GM13976 (cell line): ENCODE measurements around the gene COA1.

Experiments
- DNase-seq: peaks from one replicate; pipeline ENCODE4 v3.0.0; 2012; ENCODE audit warnings: low spot score
- in situ Hi-C: fragments of 300-500 bp; cut with MboI; formaldehyde crosslinking; loops from one replicate; pipeline ENCODE4 v1.12.0; 2022; ENCODE audit warnings: low sequenced_read_pairs, mixed read lengths, inconsistent platforms; ENCODE audit not compliant: unreplicated experiment
- TF ChIP-seq, protein P1 (sequence below): IDR thresholded peaks from 2 replicates; pipeline ENCODE4 v1.5.1; 2012; ENCODE audit warnings: borderline replicate concordance, mild to moderate bottlenecking; ENCODE audit not compliant: insufficient read depth; ENCODE audit errors: extremely low read depth, missing control alignments, control extremely low read depth

The COA1 gene

DNA sequence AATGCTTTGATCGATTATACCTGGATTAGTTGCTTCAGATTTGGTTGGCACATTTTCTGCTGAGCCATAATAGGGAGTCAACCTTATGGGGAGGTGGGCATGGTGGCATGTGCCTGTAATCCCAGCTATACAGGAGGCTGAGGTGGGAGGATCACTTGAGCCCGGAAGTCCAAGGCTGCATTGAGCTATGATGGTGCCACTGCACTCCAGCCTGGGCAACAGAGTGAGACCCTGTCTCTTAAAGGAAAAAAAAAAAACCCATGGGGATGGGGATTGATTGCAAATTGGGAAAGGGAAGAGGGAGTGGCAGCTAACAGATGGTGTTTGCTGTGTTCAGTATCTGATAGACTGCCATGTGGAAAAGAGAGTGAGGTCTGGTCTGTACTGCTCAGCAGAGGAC lies 135.3 kb downstream of the COA1 start:
- TF ChIP-seq, protein P1, sequence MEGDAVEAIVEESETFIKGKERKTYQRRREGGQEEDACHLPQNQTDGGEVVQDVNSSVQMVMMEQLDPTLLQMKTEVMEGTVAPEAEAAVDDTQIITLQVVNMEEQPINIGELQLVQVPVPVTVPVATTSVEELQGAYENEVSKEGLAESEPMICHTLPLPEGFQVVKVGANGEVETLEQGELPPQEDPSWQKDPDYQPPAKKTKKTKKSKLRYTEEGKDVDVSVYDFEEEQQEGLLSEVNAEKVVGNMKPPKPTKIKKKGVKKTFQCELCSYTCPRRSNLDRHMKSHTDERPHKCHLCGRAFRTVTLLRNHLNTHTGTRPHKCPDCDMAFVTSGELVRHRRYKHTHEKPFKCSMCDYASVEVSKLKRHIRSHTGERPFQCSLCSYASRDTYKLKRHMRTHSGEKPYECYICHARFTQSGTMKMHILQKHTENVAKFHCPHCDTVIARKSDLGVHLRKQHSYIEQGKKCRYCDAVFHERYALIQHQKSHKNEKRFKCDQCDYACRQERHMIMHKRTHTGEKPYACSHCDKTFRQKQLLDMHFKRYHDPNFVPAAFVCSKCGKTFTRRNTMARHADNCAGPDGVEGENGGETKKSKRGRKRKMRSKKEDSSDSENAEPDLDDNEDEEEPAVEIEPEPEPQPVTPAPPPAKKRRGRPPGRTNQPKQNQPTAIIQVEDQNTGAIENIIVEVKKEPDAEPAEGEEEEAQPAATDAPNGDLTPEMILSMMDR, result no peak
- in situ Hi-C loops, result no loop called here
- DNase-seq, result no peak

DNA sequence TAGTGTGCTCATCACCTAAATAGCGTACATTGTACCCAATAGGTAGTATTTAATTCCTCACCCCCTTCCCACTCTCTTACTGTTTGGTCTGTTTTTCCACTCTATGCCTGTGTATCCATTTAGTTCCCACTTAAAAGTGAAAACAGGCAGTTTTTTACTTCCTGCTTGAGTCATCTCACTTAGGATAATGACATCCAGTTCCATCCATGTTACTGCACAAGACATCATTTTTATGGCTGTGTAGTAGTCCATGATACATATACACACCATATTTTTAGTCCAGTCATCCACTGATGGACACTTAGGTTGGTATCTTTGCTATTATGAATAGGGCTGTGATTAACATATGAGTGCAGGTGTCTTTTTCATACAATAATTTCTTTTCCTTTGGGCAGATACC lies 136.3 kb downstream of the COA1 start:
- TF ChIP-seq, protein P1, result no peak
- DNase-seq, result no peak
- in situ Hi-C loops, result no loop called here

DNA sequence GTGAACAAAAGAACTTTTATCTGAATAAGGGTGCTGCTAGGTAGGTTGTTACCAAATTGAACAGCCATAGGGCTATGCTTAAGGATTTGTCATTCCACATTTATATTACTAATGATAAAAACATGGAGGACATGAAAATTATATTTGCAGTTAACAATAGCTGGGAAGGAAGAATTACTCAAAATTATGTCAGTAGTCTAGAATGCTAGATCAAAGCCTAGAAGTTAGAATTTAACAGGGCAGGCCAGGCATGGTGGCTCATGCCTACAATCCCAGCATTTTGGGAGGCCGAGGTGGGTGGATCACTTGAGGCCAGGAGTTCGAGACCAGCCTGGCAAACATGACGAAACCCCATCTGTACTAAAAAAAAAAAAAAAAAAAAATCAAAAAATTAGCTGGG lies 137.0 kb downstream of the COA1 start:
- DNase-seq, result no peak
- in situ Hi-C loops, result no loop called here
- TF ChIP-seq, protein P1, result no peak

DNA sequence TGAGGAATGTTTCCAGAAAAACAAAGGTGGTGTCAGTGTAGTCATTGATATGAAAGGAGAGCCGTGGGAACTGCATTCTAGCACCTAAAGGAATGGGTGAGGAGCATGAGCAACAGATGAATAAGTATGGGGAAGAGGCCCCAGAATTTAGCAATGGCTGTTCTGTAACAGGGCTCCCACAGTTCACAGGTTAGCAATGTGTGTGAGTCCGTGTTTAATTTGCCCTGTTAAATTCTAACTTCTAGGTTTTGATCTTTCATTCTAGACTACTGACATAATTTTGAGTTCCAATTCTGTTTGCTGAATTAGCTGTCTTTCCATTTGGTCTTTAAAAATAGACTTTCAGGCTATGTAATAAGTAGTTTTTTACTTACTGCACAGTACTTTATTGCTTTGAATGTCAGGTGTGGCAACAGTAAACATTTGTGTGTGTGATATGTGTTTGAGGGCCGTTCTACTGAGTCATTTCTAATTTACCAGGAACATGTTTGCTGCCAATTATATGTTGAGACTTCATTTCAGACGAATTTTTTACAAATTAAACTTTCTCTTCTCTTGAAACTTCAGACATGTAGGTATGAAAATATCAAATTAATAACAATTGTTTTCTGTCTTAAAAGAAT lies 137.7 kb downstream of the COA1 start:
- DNase-seq, result no peak
- TF ChIP-seq, protein P1, result no peak
- in situ Hi-C loops, result no loop called here

DNA sequence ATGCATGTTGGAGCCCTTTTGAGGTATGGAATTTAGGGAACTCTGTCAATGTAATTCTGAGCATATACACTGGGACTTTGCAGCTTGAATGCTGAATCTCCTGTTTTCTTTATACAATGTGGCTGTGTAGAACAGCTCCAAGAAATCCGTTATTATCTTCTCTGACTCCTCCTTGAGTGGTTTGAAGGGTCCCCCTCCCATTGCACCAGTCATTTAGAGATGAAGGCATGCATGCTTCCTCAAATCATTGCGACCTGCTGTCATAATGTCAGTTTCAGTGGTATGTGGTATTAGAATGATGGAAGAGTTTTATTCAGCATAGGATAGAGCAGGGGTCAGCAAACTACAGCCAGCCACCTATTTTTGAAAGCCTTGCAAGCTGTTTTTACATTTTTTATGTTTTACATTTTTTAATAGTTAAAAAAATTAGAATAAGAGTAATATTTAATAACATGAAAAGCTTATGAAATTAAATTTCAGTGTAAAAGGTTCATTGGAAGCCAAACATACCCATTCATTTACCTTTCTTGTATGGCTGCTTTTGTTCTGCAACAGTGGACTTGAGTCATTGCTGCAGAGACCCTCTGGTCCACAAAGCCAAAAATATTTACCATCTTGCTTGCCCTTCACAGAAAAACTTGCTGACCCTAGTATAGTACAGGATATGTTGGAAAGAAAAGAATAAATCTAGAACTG lies 138.3 kb downstream of the COA1 start:
- DNase-seq, result peak; percentile 60
- TF ChIP-seq, protein P1, result no peak
- in situ Hi-C loops, result no loop called here

DNA sequence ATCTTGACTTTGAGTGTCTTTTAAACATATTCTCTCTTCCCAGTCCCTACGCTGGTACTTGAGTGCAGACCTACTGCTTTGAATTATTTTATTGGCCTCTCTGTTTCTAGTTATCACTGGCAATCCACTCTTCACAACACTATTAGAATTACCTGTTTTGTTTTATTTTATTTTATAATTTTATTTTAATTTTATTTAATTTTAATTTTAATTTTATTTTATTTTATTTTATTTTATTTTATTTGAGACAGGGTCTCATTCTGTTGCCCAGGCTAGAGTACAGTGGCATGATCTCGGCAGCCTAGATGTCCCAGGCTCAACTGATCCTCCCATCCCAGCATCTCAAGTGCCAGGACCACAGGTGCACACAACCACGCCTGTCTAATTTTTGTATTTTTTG lies 139.6 kb downstream of the COA1 start:
- in situ Hi-C loops, result loop anchor here (10.0 kb wide), 2 partner anchors 105 to 245 kb away; no protein-coding TSS in a partner anchor
- TF ChIP-seq, protein P1, result no peak
- no peak for DNase-seq
